ENCODE results near the gene PRAMEF18. TPM values are rescaled to one million over a fixed set of nuclear protein-coding genes. Genes with fewer than 3 reads are reported as not detected.
"Not testable (repeated sequence)": the region's sequence is repeated elsewhere in the genome, so short reads cannot be mapped to it uniquely, and the experiment has no call there.

The PRAMEF18 gene
- total and polyA plus RNA-seq, 2 donors = not detected

DNA sequence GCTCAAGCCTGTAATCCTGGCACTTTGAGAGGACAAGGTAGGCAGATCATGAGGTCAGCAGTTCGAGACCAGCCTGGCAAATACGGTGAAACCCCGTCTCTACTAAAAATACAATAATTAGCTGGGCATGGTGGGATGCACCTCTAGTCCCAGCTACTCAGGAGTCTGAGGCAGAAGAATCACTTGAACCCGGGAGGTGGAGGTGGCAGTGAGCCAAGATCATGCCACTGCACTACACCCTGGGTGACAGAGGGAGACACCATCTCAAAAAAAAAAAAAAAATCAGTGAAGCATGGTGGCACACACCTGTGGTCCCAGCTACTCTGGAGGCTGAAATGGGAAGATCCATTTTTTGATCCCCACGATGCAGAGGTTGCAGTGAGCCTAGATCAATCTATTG is 4.1 kb upstream of the PRAMEF18 start:
- H3K36me3 ChIP-seq (ENCODE audit: insufficient read depth); H3K4me3 ChIP-seq (ENCODE audit: low read depth, low read length); DNase-seq (ENCODE audit: extremely low spot score); H3K27ac ChIP-seq (ENCODE audit: low read depth); H3K4me1 ChIP-seq (ENCODE audit: insufficient read depth): not testable (repeated sequence)
- 83% methylated on average over 5 of the region's 5 CpGs for WGBS

- no peaks in the 10 kb centered on the region for H3K36me3 ChIP-seq (ENCODE audit: insufficient read depth)
- 71% methylated on average over 7 of the region's 7 CpGs for WGBS
- no peak for DNase-seq (ENCODE audit: extremely low spot score)
- H3K4me1 ChIP-seq (ENCODE audit: insufficient read depth) = no peaks in the 10 kb centered on the region
- no peak overlapping the region for H3K4me3 ChIP-seq (ENCODE audit: low read depth, low read length)
- no peak overlapping the region for H3K27ac ChIP-seq (ENCODE audit: low read depth)
Measured at GRCh38 chr1:13228343-13228781, 2.4 kb upstream of the PRAMEF18 start.

GRCh38 chr1:13227271-13228055 is 1.5 kb upstream of the PRAMEF18 start:
- not testable (repeated sequence) for H3K36me3 ChIP-seq (ENCODE audit: insufficient read depth); H3K27ac ChIP-seq (ENCODE audit: low read depth); DNase-seq (ENCODE audit: extremely low spot score); H3K4me1 ChIP-seq (ENCODE audit: insufficient read depth); H3K4me3 ChIP-seq (ENCODE audit: low read depth, low read length)
- WGBS = 77% methylated on average over 8 of the region's 8 CpGs

DNA sequence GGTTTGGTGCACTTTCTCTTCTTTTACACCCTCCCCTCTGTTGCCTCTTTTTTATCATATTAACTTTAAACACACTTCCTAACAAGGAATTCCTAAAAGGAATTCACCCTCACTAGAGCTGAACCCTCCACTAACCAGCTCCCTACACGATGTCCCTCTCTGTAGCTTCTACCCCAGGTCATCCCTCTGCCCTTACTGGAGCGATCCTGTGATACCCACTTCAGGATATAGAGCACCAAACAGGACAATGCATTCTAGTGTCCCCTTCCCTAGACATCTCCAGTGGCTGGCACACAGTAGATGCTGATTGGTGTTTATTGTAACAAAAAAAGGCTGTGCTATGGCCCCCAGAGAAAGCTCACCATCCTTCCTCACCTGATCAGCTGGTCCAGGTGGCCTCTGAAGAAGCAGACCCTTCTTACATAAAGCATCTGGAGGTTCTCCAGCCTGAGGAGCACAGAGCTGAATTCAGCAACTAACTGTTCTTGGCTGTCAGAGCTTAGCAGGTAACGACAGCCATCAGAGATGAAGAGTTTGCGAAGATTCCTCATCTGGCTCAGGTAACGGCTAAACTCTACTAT is 1.4 kb downstream of the PRAMEF18 start:
- DNase-seq (ENCODE audit: extremely low spot score) = no peak
- Histone ChIP-seq H3K36me3 (ENCODE audit: insufficient read depth) (no peaks in the 10 kb centered on the region), H3K27ac (ENCODE audit: low read depth) (no peak overlapping the region), H3K4me1 (ENCODE audit: insufficient read depth) (no peaks in the 10 kb centered on the region), H3K4me3 (ENCODE audit: low read depth, low read length) (no peak overlapping the region)
- 80% methylated on average over 5 of the region's 5 CpGs for WGBS

DNA sequence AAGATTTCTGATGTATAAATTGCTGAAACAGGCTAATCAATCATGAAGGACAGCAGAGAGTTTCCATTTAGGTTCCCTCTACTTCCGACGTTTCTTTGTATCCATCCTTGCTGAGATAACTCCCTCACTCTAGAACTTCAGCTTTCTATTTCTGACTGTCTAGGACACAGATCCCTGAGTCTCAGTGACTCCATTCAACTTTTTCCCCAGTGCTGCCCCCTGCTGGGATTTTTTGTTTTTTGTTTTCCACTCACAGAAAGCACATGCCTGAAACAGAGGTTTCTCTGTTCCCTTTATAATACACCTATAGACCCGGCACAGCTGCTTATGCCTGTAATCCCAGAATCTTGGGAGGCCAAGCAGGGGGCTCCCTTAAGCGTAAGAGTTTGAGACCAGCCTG is 3.2 kb downstream of the PRAMEF18 start:
- H3K4me3 ChIP-seq (ENCODE audit: low read depth, low read length); H3K27ac ChIP-seq (ENCODE audit: low read depth); H3K36me3 ChIP-seq (ENCODE audit: insufficient read depth); H3K4me1 ChIP-seq (ENCODE audit: insufficient read depth); DNase-seq (ENCODE audit: extremely low spot score): not testable (repeated sequence)
- WGBS = no CpG with 5 or more reads among the region's 4 CpGs

- no CpG with 5 or more reads among the region's 3 CpGs for WGBS
- DNase-seq (ENCODE audit: extremely low spot score); H3K4me3 ChIP-seq (ENCODE audit: low read depth, low read length); H3K36me3 ChIP-seq (ENCODE audit: insufficient read depth); H3K4me1 ChIP-seq (ENCODE audit: insufficient read depth); H3K27ac ChIP-seq (ENCODE audit: low read depth): not testable (repeated sequence)
Measured at GRCh38 chr1:13219203-13219602, 6.8 kb downstream of the PRAMEF18 start.

GRCh38 chr1:13216619-13217018 is 9.3 kb downstream of the PRAMEF18 start:
- WGBS = no CpG with 5 or more reads among the region's 7 CpGs

GRCh38 chr1:13208712-13209111 is 17.2 kb downstream of the PRAMEF18 start:
- not testable (repeated sequence) for H3K4me1 ChIP-seq (ENCODE audit: insufficient read depth); H3K36me3 ChIP-seq (ENCODE audit: insufficient read depth); H3K27ac ChIP-seq (ENCODE audit: low read depth); DNase-seq (ENCODE audit: extremely low spot score); H3K4me3 ChIP-seq (ENCODE audit: low read depth, low read length)
- WGBS = no CpG with 5 or more reads among the region's 9 CpGs

More at GRCh38 chr1:13216619-13217018, 9.3 kb downstream of the PRAMEF18 start:
- H3K36me3 ChIP-seq (ENCODE audit: insufficient read depth); H3K4me3 ChIP-seq (ENCODE audit: low read depth, low read length); H3K4me1 ChIP-seq (ENCODE audit: insufficient read depth); DNase-seq (ENCODE audit: extremely low spot score); H3K27ac ChIP-seq (ENCODE audit: low read depth): not testable (repeated sequence)

- H3K27ac ChIP-seq (ENCODE audit: low read depth); H3K4me3 ChIP-seq (ENCODE audit: low read depth, low read length); DNase-seq (ENCODE audit: extremely low spot score); H3K4me1 ChIP-seq (ENCODE audit: insufficient read depth); H3K36me3 ChIP-seq (ENCODE audit: insufficient read depth): not testable (repeated sequence)
- WGBS = 73% methylated on average over 1 of the region's 5 CpGs
Measured at GRCh38 chr1:13201309-13201708, 24.6 kb downstream of the PRAMEF18 start, which contains the start of gene PRAMEF13. TSS of gene PRAMEF13 (minus strand) at chr1:13201409. CDS start at chr1:13199589, 1,820 bp downstream.

Other genes with a start within 250 kb of the PRAMEF18 start
- not detected for gene PRAMEF27, start 169.6 kb downstream of the PRAMEF18 start, total RNA-seq
- gene PRAMEF27, start 169.6 kb downstream of the PRAMEF18 start, polyA plus RNA-seq = not detected
- gene HNRNPCL3, start 165.4 kb downstream of the PRAMEF18 start, total RNA-seq = not detected
- not detected for gene HNRNPCL3, start 165.4 kb downstream of the PRAMEF18 start, polyA plus RNA-seq
- gene PRAMEF25, start 155.4 kb downstream of the PRAMEF18 start, total RNA-seq = not detected
- gene PRAMEF25, start 155.4 kb downstream of the PRAMEF18 start, polyA plus RNA-seq = not detected
- not detected for gene HNRNPCL2, start 109.3 kb downstream of the PRAMEF18 start, total RNA-seq
- not detected for gene HNRNPCL2, start 109.3 kb downstream of the PRAMEF18 start, polyA plus RNA-seq
- not detected for gene PRAMEF26, start 70.1 kb downstream of the PRAMEF18 start, total RNA-seq
- not detected for gene PRAMEF26, start 70.1 kb downstream of the PRAMEF18 start, polyA plus RNA-seq
- gene HNRNPCL4, start 60.5 kb downstream of the PRAMEF18 start, total RNA-seq = not detected
- not detected for gene HNRNPCL4, start 60.5 kb downstream of the PRAMEF18 start, polyA plus RNA-seq
- gene PRAMEF9, start 54.3 kb downstream of the PRAMEF18 start, total RNA-seq = not detected
- not detected for gene PRAMEF9, start 54.3 kb downstream of the PRAMEF18 start, polyA plus RNA-seq
- gene PRAMEF13, start 24.7 kb downstream of the PRAMEF18 start, total RNA-seq = not detected
- not detected for gene PRAMEF13, start 24.7 kb downstream of the PRAMEF18 start, polyA plus RNA-seq
- gene PRAMEF5, start 28.0 kb upstream of the PRAMEF18 start, total RNA-seq = not detected
- not detected for gene PRAMEF5, start 28.0 kb upstream of the PRAMEF18 start, polyA plus RNA-seq
- not detected for gene PRAMEF8, start 59.0 kb upstream of the PRAMEF18 start, total RNA-seq
- gene PRAMEF8, start 59.0 kb upstream of the PRAMEF18 start, polyA plus RNA-seq = not detected
- gene PRAMEF33, start 77.4 kb upstream of the PRAMEF18 start, total RNA-seq = not detected
- gene PRAMEF33, start 77.4 kb upstream of the PRAMEF18 start, polyA plus RNA-seq = not detected
- gene PRAMEF15, start 89.4 kb upstream of the PRAMEF18 start, total RNA-seq = not detected
- gene PRAMEF15, start 89.4 kb upstream of the PRAMEF18 start, polyA plus RNA-seq = not detected
- not detected for gene PRAMEF14, start 121.0 kb upstream of the PRAMEF18 start, total RNA-seq
- gene PRAMEF14, start 121.0 kb upstream of the PRAMEF18 start, polyA plus RNA-seq = not detected
- gene PRAMEF19, start 145.8 kb upstream of the PRAMEF18 start, total RNA-seq = not detected
- gene PRAMEF19, start 145.8 kb upstream of the PRAMEF18 start, polyA plus RNA-seq = not detected
- gene PRAMEF17, start 163.5 kb upstream of the PRAMEF18 start, total RNA-seq = not detected
- gene PRAMEF17, start 163.5 kb upstream of the PRAMEF18 start, polyA plus RNA-seq = not detected
- not detected for gene PRAMEF20, start 184.3 kb upstream of the PRAMEF18 start, total RNA-seq
- gene PRAMEF20, start 184.3 kb upstream of the PRAMEF18 start, polyA plus RNA-seq = not detected